Right atrium auricular region (tissue), 2 donors: Measurements from ENCODE around the gene SPEN. TPM values are rescaled to one million over a fixed set of nuclear protein-coding genes. Genes with fewer than 3 reads are reported as not detected.

Source experiments
- DNase-seq: peaks from one replicate; pipeline ENCODE4 v3.0.0-alpha.2; 2019; ENCODE audit warnings: low spot score
- H3K27ac ChIP-seq, 2 donors: fragments of 200-600 bp; sonication (generic); 1 replicate in 1 of 2; 2 replicates in 1 of 2; pipeline ENCODE4 v1.5.1; 2016 to 2019
- H3K27me3 ChIP-seq, 2 donors: fragments of 200-600 bp; sonication (generic); one replicate each; pipeline versions ENCODE4 v1.5.1 to v1.6.0; 2017 to 2019
- H3K36me3 ChIP-seq: fragments of 200-600 bp; sonication (generic); one replicate; pipeline ENCODE4 v1.5.1; 2016
- H3K4me1 ChIP-seq, 2 donors: fragments of 200-600 bp; sonication (generic); one replicate each; pipeline versions ENCODE4 v1.5.1 to v1.6.0; 2017 to 2019
- H3K4me3 ChIP-seq, 2 donors: fragments of 200-600 bp; sonication (generic); 1 replicate in 1 of 2; 2 replicates in 1 of 2; pipeline ENCODE4 v1.5.1; 2017 to 2019; ENCODE audit warnings: mild to moderate bottlenecking in 1 of 2, moderate library complexity in 1 of 2
- H3K9me3 ChIP-seq, 2 donors: fragments of 200-600 bp; sonication (generic); one replicate each; pipeline ENCODE4 v1.5.1; 2019
- CTCF ChIP-seq, 2 donors: fragments of 200-600 bp; sonication (generic); IDR thresholded peaks; one replicate each; pipeline ENCODE4 v1.5.1; 2019; ENCODE audit warnings: antibody characterized with exemption in 2 of 2
- total RNA-seq, 2 donors: library from RNA; depleted of rRNA; stranded (reverse); fragments of >200 nt; gene quantifications; one replicate each; pipeline ENCODE4 v1.1.0, GENCODE V29; 2016

SPEN gene
- total RNA-seq, 2 donors from 2014 or later = 25.0 to 32.9 TPM

DNA sequence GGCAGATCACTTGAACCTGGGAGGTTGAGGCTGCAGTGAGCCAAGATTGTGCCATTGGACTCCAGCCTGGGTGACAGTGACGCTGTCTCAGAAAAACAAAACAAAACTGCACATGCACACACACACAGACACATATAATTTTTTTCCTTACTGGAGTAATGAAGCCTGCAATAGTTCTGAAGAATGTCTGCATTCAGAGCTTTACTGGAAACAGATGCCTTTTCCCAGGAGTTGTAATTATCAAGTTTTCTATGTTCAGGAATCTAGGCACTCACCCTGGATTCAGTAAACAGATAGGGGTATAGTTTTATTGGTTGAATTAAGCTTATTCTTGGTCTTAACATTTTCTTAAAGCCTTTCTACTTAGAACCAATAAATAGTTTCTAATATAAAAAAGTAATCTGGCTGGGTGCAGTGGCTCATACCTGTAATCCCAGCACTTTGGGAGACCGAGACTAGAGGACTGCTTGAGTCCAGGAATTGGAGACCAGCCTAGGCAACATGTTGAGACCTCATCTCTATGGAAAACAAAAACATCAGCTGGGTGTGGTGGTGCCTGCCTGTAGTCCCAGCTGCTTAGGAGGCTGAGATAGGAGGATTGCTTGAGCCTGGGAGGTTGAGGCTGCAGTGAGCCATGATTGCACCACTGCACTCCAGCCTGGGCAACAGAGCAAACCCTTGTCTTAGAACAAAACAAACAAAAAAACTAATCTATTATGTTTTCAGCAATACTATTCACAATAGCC lies 15.8 kb downstream of the SPEN start:
- H3K36me3 ChIP-seq = no peaks in the 10 kb centered on the region
- H3K4me3 ChIP-seq = no peak overlapping the region
- H3K27ac ChIP-seq = no peak overlapping the region
- TF ChIP-seq CTCF (IDR thresholded peaks at IDR 0.05) = no peak
- H3K9me3 ChIP-seq = no peaks in the 10 kb centered on the region
- no peak for DNase-seq
- H3K4me1 ChIP-seq = peaks cover 0 to 20% of the 10 kb centered on the region in 2 donors
- no peaks in the 10 kb centered on the region for H3K27me3 ChIP-seq

GRCh38 chr1:15866721-15867201 lies 19.3 kb downstream of the SPEN start:
- Histone ChIP-seq H3K27me3 (no peaks in the 10 kb centered on the region), H3K4me3 (no peak overlapping the region), H3K36me3 (no peaks in the 10 kb centered on the region), H3K4me1 (peaks cover 0 to 28% of the 10 kb centered on the region in 2 donors), H3K9me3 (no peaks in the 10 kb centered on the region), H3K27ac (no peak overlapping the region)
- DNase-seq = no peak
- no peak for TF ChIP-seq CTCF (IDR thresholded peaks at IDR 0.05)

DNA sequence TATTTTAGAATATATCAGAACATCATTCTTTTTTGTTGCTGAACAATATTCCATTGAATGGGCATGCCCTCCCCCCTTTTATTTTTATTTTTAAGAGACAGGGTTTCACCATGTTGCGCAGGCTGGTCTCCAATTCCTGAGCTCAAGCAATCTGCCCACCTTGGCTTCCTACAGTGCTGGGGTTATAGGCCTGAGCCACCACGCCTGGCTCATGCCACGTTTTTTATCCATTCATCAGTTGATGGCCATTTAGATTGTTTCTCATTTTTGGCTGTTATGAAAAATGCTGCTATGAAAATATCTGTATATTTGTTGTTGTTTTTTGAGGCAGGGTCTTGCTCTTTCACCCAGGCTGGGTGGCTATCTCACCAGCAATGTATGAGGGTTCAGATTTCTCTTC lies 19.8 kb downstream of the SPEN start:
- peaks cover 0 to 28% of the 10 kb centered on the region in 2 donors for H3K4me1 ChIP-seq
- no peaks in the 10 kb centered on the region for H3K9me3 ChIP-seq
- no peak overlapping the region for H3K4me3 ChIP-seq
- no peaks in the 10 kb centered on the region for H3K27me3 ChIP-seq
- H3K27ac ChIP-seq = no peak overlapping the region
- TF ChIP-seq CTCF (IDR thresholded peaks at IDR 0.05) = no peak
- DNase-seq = no peak
- no peaks in the 10 kb centered on the region for H3K36me3 ChIP-seq

DNA sequence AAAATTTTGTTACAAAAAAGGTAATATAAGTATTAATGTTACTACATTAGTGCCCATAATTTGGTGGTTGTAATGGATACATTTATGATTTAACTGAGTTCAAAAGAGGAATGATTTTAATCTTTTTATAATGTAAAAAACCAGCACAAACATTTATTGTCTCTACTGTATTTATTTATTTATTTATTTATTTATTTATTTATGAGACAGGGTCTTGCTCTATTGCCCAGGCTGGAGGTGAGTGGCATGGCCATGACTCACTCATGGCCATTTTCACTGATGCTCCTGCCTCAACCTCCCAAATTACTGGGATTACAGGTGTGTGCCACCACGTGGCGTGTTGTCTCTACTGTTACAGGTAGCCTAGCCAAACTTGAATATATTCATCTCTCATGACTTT lies 21.9 kb downstream of the SPEN start:
- Histone ChIP-seq H3K36me3 (peaks cover 10% of the 10 kb centered on the region), H3K4me1 (peaks cover 0 to 20% of the 10 kb centered on the region in 2 donors), H3K9me3 (no peaks in the 10 kb centered on the region), H3K27me3 (no peaks in the 10 kb centered on the region), H3K27ac (no peak overlapping the region), H3K4me3 (no peak overlapping the region)
- no peak for DNase-seq
- TF ChIP-seq CTCF (IDR thresholded peaks at IDR 0.05) = no peak

DNA sequence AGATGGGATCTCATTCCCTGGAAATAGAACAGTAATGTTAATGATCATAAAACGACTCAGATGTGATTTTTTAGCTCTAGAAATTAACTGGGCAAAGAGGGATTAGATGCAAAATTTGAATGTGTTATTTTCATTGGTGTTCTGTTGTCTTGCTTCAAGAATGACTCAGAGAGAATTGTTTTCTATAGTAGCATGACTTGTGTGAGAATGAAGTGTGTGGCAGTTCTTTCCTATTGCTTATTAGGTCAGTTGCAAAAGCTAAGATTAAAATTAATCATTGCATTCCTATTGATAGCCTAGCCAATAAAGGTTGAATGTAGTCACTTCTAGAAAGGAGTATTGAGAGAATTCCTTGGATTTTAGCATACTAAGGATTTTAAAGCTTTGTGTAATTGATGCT lies 22.9 kb downstream of the SPEN start:
- no peak for DNase-seq
- H3K9me3 ChIP-seq = no peaks in the 10 kb centered on the region
- H3K36me3 ChIP-seq = peaks cover 10% of the 10 kb centered on the region
- TF ChIP-seq CTCF (IDR thresholded peaks at IDR 0.05) = no peak
- H3K4me3 ChIP-seq = no peak overlapping the region
- H3K4me1 ChIP-seq = peaks cover 0 to 20% of the 10 kb centered on the region in 2 donors
- no peak overlapping the region for H3K27ac ChIP-seq
- H3K27me3 ChIP-seq = no peaks in the 10 kb centered on the region

GRCh38 chr1:15874471-15874870 lies 27.0 kb downstream of the SPEN start:
- H3K27me3 ChIP-seq = no peaks in the 10 kb centered on the region
- no peak for DNase-seq
- no peak overlapping the region for H3K4me3 ChIP-seq
- H3K36me3 ChIP-seq = peaks cover 24% of the 10 kb centered on the region
- H3K9me3 ChIP-seq = no peaks in the 10 kb centered on the region
- TF ChIP-seq CTCF (IDR thresholded peaks at IDR 0.05) = no peak
- H3K27ac ChIP-seq = no peak overlapping the region
- peaks cover 0 to 16% of the 10 kb centered on the region in 2 donors for H3K4me1 ChIP-seq
